ENCODE measurements around the gene CAMSAP2. TPM values are rescaled to one million over a fixed set of nuclear protein-coding genes. Genes with fewer than 3 reads are reported as not detected.

Gene CAMSAP2
- total and polyA plus RNA-seq, 12 donors: 7.0 to 47.1 (median 38.1) TPM

- Histone ChIP-seq H3K27me3 (peaks cover 11 to 88% (median 61%) of the 10 kb centered on the region in 7 donors), H3K27ac (no peak overlapping the region), H3K9me3 (no peaks in the 10 kb centered on the region), H3K4me1 (peaks cover 6 to 11% (median 10%) of the 10 kb centered on the region in 9 donors), H3K4me3 (no peak overlapping the region), H3K36me3 (no peaks in the 10 kb centered on the region)
- intact Hi-C loops (cut with DNase I): loop anchor here in 1 of 10 donors (10.0 kb wide), 1 partner anchor 167 kb away; no protein-coding TSS in a partner anchor
- DNase-seq (no peak), ATAC-seq (no peak)
- TF ChIP-seq, protein P1, sequence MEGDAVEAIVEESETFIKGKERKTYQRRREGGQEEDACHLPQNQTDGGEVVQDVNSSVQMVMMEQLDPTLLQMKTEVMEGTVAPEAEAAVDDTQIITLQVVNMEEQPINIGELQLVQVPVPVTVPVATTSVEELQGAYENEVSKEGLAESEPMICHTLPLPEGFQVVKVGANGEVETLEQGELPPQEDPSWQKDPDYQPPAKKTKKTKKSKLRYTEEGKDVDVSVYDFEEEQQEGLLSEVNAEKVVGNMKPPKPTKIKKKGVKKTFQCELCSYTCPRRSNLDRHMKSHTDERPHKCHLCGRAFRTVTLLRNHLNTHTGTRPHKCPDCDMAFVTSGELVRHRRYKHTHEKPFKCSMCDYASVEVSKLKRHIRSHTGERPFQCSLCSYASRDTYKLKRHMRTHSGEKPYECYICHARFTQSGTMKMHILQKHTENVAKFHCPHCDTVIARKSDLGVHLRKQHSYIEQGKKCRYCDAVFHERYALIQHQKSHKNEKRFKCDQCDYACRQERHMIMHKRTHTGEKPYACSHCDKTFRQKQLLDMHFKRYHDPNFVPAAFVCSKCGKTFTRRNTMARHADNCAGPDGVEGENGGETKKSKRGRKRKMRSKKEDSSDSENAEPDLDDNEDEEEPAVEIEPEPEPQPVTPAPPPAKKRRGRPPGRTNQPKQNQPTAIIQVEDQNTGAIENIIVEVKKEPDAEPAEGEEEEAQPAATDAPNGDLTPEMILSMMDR (IDR thresholded peaks at IDR 0.05): no peak
- 79 to 85% methylated on average over 6 of the region's 6 CpGs for WGBS, 2 donors
Observed at GRCh38 chr1:200877839-200878551, 139.3 kb downstream of the CAMSAP2 start.

DNA sequence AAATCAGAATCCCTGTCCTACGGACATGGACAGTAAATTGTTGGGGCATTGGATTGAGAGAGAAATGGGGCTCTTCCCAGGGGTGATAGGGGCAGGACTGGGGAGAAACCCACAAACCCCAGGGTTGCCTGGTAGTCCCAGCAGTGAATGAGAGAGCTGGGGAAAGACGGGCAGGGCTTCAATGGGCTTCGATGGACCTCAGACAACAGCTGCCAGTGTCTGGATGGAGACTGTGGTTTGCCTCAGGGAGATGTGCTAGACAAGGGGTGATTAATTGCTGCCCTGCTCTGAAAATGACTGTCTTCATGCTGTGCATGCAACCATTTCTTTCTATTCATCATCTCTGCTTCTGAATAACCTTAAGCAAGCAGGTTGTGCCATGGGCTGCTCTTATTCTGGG lies 141.5 kb downstream of the CAMSAP2 start:
- Histone ChIP-seq H3K27me3 (peaks cover 0 to 70% (median 39%) of the 10 kb centered on the region in 7 donors), H3K36me3 (no peaks in the 10 kb centered on the region), H3K4me1 (no peaks in the 10 kb centered on the region), H3K4me3 (no peak overlapping the region), H3K9me3 (no peaks in the 10 kb centered on the region), H3K27ac (no peak overlapping the region)
- intact Hi-C loops (cut with DNase I): no loop called here
- TF ChIP-seq, protein P1 (IDR thresholded peaks at IDR 0.05): no peak
- no peak for DNase-seq
- WGBS, 2 donors: 49 to 70% methylated on average over 3 of the region's 3 CpGs
- no peak for ATAC-seq

DNA sequence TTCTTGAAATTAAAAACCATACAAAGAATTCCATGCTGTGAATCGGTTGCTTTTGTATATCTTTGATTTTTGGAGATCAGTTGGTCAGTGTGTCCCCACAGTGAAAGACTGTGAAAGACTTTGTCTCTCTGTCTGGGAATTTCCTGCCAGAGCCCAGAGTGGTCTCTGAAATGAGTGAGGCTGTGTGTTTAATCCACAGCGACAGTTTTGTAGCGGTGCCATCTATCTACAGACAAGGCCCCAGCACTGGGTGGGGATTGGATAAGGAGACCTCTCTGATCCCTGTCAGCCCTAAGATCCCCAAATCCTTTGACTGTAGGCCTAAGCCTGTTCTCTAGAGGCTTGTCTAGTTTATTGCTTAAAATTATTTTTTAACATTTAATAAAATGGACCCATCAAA lies 144.4 kb downstream of the CAMSAP2 start:
- no peaks in the 10 kb centered on the region for H3K9me3 ChIP-seq
- intact Hi-C loops (cut with DNase I): no loop called here
- WGBS, 2 donors: 77 to 92% methylated on average over 3 of the region's 3 CpGs
- DNase-seq: no peak
- peaks cover 0 to 5% (median 0%) of the 10 kb centered on the region in 9 donors for H3K4me1 ChIP-seq
- no peaks in the 10 kb centered on the region for H3K36me3 ChIP-seq
- no peak overlapping the region for H3K4me3 ChIP-seq
- peaks cover 0 to 70% (median 24%) of the 10 kb centered on the region in 7 donors for H3K27me3 ChIP-seq
- TF ChIP-seq, protein P1 (IDR thresholded peaks at IDR 0.05): no peak
- H3K27ac ChIP-seq: no peak overlapping the region
- ATAC-seq: no peak

DNA sequence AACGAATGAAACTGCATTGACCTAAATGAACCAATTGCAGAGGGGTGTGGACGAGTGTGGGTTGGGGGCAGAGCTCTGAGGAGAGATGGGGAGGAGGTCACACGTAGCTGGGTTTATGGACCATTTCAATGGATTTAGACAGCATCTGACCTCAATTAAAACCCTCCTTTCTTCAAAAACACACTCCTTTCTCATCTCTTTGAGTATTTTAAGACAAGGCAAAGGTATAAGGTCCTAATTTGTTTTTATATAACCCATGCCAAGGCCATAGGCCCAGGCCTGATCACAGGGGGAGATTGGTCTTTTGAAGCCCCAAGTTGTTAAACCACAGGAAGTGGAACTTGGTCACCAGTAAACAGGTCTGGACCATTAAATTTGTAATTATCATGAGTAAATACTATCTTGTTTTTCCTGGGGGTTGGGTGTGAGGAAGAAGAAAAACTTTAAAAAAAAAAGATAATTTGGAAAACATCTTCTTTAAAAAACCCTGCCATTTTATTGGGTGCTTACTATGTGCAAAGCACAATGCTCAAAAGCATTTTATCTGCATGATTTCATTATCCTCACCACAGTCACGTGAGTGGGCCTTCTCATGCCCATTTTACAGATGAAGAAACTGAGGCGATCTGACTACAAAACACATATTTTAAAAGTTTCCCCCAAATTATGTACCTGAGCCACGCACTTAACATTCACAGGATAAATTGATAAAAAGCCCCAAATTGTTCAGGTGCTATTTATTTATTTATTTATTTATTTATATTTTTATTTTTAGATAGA lies 147.1 kb downstream of the CAMSAP2 start:
- Histone ChIP-seq H3K4me3 (no peak overlapping the region), H3K4me1 (peaks cover 0 to 20% (median under 1%) of the 10 kb centered on the region in 9 donors), H3K27ac (no peak overlapping the region), H3K9me3 (no peaks in the 10 kb centered on the region), H3K36me3 (no peaks in the 10 kb centered on the region), H3K27me3 (peaks cover 0 to 67% (median 27%) of the 10 kb centered on the region in 7 donors)
- no peak for DNase-seq
- TF ChIP-seq, protein P1 (IDR thresholded peaks at IDR 0.05): no peak
- WGBS, 2 donors: 93 to 97% methylated on average over 6 of the region's 6 CpGs
- no peak for ATAC-seq
- intact Hi-C loops (cut with DNase I): no loop called here
